HFF-Myc (cell line): ENCODE measurements around the gene LTA4H.

ENCODE experiments used
- DNase-seq: peaks from one replicate; pipeline ENCODE4 v3.0.0-alpha.2; 2011; ENCODE audit warnings: low read depth; ENCODE audit errors: extremely low read depth
- H3K4me3 ChIP-seq: replicated peaks from 2 replicates; pipeline ENCODE4 v1.5.1; 2011; ENCODE audit warnings: low read depth, mild to moderate bottlenecking, control low read depth, low read length
- TF ChIP-seq, protein P1 (sequence below): IDR thresholded peaks from 2 replicates; pipeline ENCODE4 v1.5.1; 2012; ENCODE audit warnings: mild to moderate bottlenecking, low read depth, low read length, control low read depth; ENCODE audit errors: missing control alignments

Gene LTA4H

DNA sequence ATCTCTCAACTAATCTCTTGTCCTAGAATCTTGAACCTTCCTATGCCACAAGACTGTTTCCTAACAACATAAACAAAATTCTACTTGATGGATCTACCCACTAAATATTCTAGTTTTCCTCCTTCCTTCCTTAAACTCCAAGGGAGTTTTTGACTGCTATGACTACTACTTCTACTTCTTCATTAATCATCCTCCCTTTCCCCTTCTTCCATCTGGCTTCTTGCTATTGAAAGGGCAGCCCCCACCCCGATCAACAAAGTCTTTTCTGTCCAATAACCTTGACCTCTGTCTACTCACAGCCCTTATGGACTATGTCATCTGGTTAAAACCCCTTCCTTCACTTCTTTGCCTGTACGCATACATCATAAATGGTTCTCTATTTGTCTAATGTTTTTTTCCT is 5.6 kb downstream of the LTA4H start:
- DNase-seq = no peak
- H3K4me3 ChIP-seq = no peak overlapping the region
- TF ChIP-seq, protein P1, sequence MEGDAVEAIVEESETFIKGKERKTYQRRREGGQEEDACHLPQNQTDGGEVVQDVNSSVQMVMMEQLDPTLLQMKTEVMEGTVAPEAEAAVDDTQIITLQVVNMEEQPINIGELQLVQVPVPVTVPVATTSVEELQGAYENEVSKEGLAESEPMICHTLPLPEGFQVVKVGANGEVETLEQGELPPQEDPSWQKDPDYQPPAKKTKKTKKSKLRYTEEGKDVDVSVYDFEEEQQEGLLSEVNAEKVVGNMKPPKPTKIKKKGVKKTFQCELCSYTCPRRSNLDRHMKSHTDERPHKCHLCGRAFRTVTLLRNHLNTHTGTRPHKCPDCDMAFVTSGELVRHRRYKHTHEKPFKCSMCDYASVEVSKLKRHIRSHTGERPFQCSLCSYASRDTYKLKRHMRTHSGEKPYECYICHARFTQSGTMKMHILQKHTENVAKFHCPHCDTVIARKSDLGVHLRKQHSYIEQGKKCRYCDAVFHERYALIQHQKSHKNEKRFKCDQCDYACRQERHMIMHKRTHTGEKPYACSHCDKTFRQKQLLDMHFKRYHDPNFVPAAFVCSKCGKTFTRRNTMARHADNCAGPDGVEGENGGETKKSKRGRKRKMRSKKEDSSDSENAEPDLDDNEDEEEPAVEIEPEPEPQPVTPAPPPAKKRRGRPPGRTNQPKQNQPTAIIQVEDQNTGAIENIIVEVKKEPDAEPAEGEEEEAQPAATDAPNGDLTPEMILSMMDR = no peak

DNA sequence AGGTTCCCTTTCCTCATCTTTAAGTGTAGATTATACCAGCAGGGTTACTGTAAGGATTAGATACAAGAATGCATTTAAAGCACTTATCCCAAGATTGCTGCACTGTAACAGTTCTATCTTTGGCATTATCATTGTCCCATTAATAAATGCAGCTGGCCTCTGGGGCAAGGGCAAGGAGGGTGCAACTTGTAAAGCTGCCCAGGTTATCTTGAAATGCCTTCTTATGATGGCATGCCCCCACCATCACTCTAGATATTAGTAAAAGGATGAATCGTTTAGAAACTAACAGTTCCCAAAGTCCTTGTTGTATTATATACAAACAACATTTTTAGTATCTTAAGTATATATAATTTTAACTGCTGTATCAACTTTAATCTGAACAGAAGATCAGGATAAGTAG is 6.8 kb downstream of the LTA4H start:
- TF ChIP-seq, protein P1 = no peak
- DNase-seq = no peak
- H3K4me3 ChIP-seq = no peak overlapping the region

DNA sequence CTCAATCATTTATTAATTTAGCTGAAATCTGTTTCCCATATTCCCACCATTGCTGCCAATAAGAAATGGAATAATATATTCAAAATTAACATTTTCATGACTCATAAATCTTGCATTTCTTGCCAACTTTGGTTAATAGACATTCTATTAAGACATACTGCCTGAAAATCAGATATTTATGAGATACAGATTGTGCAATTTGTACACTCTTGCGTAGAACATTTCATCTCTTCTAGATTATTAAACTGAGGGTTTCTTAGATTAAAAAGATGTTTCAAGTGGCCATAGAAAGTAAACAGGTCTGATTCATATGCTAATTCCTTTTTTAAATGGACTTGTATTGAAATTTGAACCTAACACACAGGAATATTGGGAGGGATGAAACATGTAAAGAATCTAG is 9.1 kb downstream of the LTA4H start:
- no peak overlapping the region for H3K4me3 ChIP-seq
- no peak for DNase-seq
- TF ChIP-seq, protein P1 = no peak

DNA sequence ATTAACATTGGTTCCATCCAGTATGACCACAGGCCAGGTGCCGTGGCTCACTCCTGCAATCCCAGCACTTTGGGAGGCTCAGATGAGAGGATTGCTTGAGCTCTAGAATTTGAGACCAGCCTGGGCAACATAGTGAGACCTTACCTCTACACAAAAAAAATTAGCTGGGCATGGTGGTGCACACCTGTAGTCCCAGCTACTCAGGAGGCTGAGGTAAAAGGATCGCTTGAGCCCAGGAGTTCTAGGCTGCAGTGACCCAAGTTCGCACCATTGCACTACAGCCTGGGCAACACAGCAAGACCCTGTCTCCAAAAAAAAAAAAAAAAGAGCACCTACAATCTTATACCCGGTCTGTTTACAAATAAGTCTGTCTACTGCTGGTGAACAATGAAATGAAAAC is 9.9 kb downstream of the LTA4H start:
- TF ChIP-seq, protein P1 = no peak
- DNase-seq = no peak
- no peak overlapping the region for H3K4me3 ChIP-seq

DNA sequence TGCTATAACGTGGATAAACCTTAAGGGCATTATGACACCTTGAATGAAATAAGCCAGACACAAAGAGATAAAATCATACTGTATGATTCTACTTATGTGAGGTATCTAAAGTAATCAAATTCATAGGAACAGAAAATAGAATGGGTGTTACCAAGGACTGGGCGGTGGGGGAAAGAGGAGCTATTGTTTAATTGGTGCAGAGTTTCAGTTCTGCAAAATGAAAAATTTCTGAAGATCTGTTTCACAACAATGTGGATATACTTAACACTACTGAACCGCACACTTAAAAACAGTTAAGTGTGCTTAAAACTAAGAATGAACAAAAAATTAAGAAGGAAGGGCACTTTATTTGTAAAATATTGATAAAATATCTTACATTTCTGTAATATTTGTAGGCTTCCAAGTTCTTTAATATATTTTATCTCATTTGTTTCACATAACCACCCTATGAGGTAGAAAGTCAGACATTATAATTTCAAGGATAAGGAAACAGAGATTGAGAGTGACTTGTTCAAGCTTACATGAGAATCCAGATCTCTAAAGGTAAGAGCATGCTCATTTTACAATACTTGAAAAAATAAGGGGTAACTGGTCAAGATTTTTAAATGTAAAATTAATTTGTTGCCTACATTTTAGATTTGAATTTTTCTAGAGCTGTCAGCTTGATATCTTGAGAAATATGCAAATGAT is 14.9 kb downstream of the LTA4H start:
- TF ChIP-seq, protein P1 = no peak
- no peak for DNase-seq
- H3K4me3 ChIP-seq = no peak overlapping the region

DNA sequence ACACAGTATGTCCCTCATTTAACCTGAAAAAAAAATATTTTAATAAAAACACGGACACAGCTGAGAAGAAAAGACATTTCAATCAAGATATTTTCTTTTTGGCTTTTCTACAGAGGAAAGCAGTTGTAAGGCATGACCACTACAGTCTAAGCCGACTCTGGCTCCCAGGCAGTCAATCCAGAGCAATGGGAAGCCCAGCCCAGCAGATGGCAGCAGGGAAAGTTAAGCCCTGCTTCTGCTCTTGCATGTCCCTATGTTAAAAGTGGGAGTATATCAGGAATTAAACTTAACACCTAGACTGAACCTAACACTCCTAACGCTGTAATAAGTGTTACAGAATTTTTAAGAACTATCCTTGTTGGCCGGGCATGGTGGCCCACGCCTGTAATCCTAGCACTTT is 19.7 kb downstream of the LTA4H start:
- no peak for DNase-seq
- no peak overlapping the region for H3K4me3 ChIP-seq
- TF ChIP-seq, protein P1 = peak; percentile 41
